Measurements from ENCODE around the gene WDR26.

WDR26 gene

GRCh38 chr1:224458996-224459395 lies 24.4 kb upstream of the WDR26 start:
- Histone ChIP-seq H3K36me3 (ENCODE audit: control insufficient read depth, low read length) (no peaks in the 10 kb centered on the region), H4K20me1 (ENCODE audit: control insufficient read depth, insufficient read depth, low read depth, low read length) (0 out of 2 replicates have a peak, but pooled peaks cover 2% of the 10 kb centered on the region), H3K9me3 (ENCODE audit: control insufficient read depth, insufficient read depth, low read length) (no peaks in the 10 kb centered on the region), H3K9me2 (replicated peaks; ENCODE audit: control insufficient read depth, low read length) (no peaks in the 10 kb centered on the region), H3F3A (ENCODE audit: control insufficient read depth, insufficient read depth) (no peaks in the 10 kb centered on the region), H3K4me2 (ENCODE audit: low read length) (no peak overlapping the region), H3K4me3 (ENCODE audit: low read length) (no peak overlapping the region), H3K4me1 (ENCODE audit: control insufficient read depth, low read length) (peaks cover 7% of the 10 kb centered on the region), H3K79me2 (ENCODE audit: control insufficient read depth, low read length) (no peaks in the 10 kb centered on the region), H3K27me3 (ENCODE audit: control insufficient read depth, low read length) (no peaks in the 10 kb centered on the region), H3K27ac (ENCODE audit: low read depth, low read length) (no peak overlapping the region)
- TF ChIP-seq CTCF (IDR thresholded peaks at IDR 0.05; ENCODE audit: low read depth, low read length, poor library complexity, severe bottlenecking) (no peak), EZH2phosphoT487 (IDR thresholded peaks at IDR 0.05; ENCODE audit: borderline replicate concordance, low read length) (no peak)

- Histone ChIP-seq H4K20me1 (ENCODE audit: control insufficient read depth, insufficient read depth, low read depth, low read length) (0 out of 2 replicates have a peak, but pooled peaks cover 2% of the 10 kb centered on the region), H3F3A (ENCODE audit: control insufficient read depth, insufficient read depth) (no peaks in the 10 kb centered on the region), H3K9me3 (ENCODE audit: control insufficient read depth, insufficient read depth, low read length) (no peaks in the 10 kb centered on the region), H3K4me2 (ENCODE audit: low read length) (no peak overlapping the region), H3K79me2 (ENCODE audit: control insufficient read depth, low read length) (no peaks in the 10 kb centered on the region), H3K27ac (ENCODE audit: low read depth, low read length) (no peak overlapping the region), H3K27me3 (ENCODE audit: control insufficient read depth, low read length) (no peaks in the 10 kb centered on the region), H3K36me3 (ENCODE audit: control insufficient read depth, low read length) (no peaks in the 10 kb centered on the region), H3K4me3 (ENCODE audit: low read length) (no peak overlapping the region), H3K4me1 (ENCODE audit: control insufficient read depth, low read length) (peaks cover 7% of the 10 kb centered on the region), H3K9me2 (replicated peaks; ENCODE audit: control insufficient read depth, low read length) (no peaks in the 10 kb centered on the region)
- TF ChIP-seq CTCF (IDR thresholded peaks at IDR 0.05; ENCODE audit: low read depth, low read length, poor library complexity, severe bottlenecking) (no peak), EZH2phosphoT487 (IDR thresholded peaks at IDR 0.05; ENCODE audit: borderline replicate concordance, low read length) (no peak)
Measured at GRCh38 chr1:224458296-224458695, 23.7 kb upstream of the WDR26 start.

GRCh38 chr1:224457782-224458144 lies 23.2 kb upstream of the WDR26 start:
- no peaks in the 10 kb centered on the region for H3K79me2 ChIP-seq (ENCODE audit: control insufficient read depth, low read length)
- no peaks in the 10 kb centered on the region for H3K27me3 ChIP-seq (ENCODE audit: control insufficient read depth, low read length)
- no peaks in the 10 kb centered on the region for H3F3A ChIP-seq (ENCODE audit: control insufficient read depth, insufficient read depth)
- H3K4me1 ChIP-seq (ENCODE audit: control insufficient read depth, low read length) = peaks cover 7% of the 10 kb centered on the region
- 0 out of 2 replicates have a peak, but pooled peaks cover 2% of the 10 kb centered on the region for H4K20me1 ChIP-seq (ENCODE audit: control insufficient read depth, insufficient read depth, low read depth, low read length)
- no peak overlapping the region for H3K27ac ChIP-seq (ENCODE audit: low read depth, low read length)
- H3K4me3 ChIP-seq (ENCODE audit: low read length) = no peak overlapping the region
- H3K9me3 ChIP-seq (ENCODE audit: control insufficient read depth, insufficient read depth, low read length) = no peaks in the 10 kb centered on the region
- H3K4me2 ChIP-seq (ENCODE audit: low read length) = no peak overlapping the region
- no peaks in the 10 kb centered on the region for H3K36me3 ChIP-seq (ENCODE audit: control insufficient read depth, low read length)
- TF ChIP-seq CTCF (IDR thresholded peaks at IDR 0.05; ENCODE audit: low read depth, low read length, poor library complexity, severe bottlenecking) (no peak), EZH2phosphoT487 (IDR thresholded peaks at IDR 0.05; ENCODE audit: borderline replicate concordance, low read length) (no peak)
- no peaks in the 10 kb centered on the region for H3K9me2 ChIP-seq (replicated peaks; ENCODE audit: control insufficient read depth, low read length)

GRCh38 chr1:224456637-224456953 lies 22.0 kb upstream of the WDR26 start:
- no peak for TF ChIP-seq EZH2phosphoT487 (IDR thresholded peaks at IDR 0.05; ENCODE audit: borderline replicate concordance, low read length)
- TF ChIP-seq CTCF (IDR thresholded peaks at IDR 0.05; ENCODE audit: low read depth, low read length, poor library complexity, severe bottlenecking) = no peak

More at GRCh38 chr1:224456637-224456953, 22.0 kb upstream of the WDR26 start:
- no peaks in the 10 kb centered on the region for H3K79me2 ChIP-seq (ENCODE audit: control insufficient read depth, low read length)
- no peaks in the 10 kb centered on the region for H3K9me2 ChIP-seq (replicated peaks; ENCODE audit: control insufficient read depth, low read length)
- no peaks in the 10 kb centered on the region for H3K27me3 ChIP-seq (ENCODE audit: control insufficient read depth, low read length)
- no peak overlapping the region for H3K27ac ChIP-seq (ENCODE audit: low read depth, low read length)
- H3K36me3 ChIP-seq (ENCODE audit: control insufficient read depth, low read length) = no peaks in the 10 kb centered on the region
- peaks cover 7% of the 10 kb centered on the region for H3K4me1 ChIP-seq (ENCODE audit: control insufficient read depth, low read length)
- no peak overlapping the region for H3K4me2 ChIP-seq (ENCODE audit: low read length)
- H3K9me3 ChIP-seq (ENCODE audit: control insufficient read depth, insufficient read depth, low read length) = no peaks in the 10 kb centered on the region
- no peaks in the 10 kb centered on the region for H3F3A ChIP-seq (ENCODE audit: control insufficient read depth, insufficient read depth)
- no peak overlapping the region for H3K4me3 ChIP-seq (ENCODE audit: low read length)
- 0 out of 2 replicates have a peak, but pooled peaks cover 2% of the 10 kb centered on the region for H4K20me1 ChIP-seq (ENCODE audit: control insufficient read depth, insufficient read depth, low read depth, low read length)
